Spleen (tissue), 7 donors: Measurements from ENCODE around the gene AKAP5.

ENCODE experiments used
- CTCF ChIP-seq, 11 experiments: fragments of 200-600 bp in 7 of 11; fragments of 450-650 bp in 4 of 11; sonication (generic) in 4 of 11; IDR thresholded peaks in 8 of 11; conservative IDR thresholded peaks in 3 of 11; 1 replicate in 7 of 11; 2 replicates in 4 of 11; pipeline versions ENCODE4 v1.4.0 to v1.8.0; 2016 to 2021; ENCODE audit warnings: antibody characterized with exemption in 11 of 11, inconsistent platforms in 4 of 11, mild to moderate bottlenecking in 1 of 11
- POLR2A ChIP-seq, 3 donors: fragments of 450-650 bp; IDR thresholded peaks; one replicate each; pipeline ENCODE4 v1.5.1; 2017; ENCODE audit warnings: antibody characterized with exemption in 3 of 3, mild to moderate bottlenecking in 1 of 3
- donor health status: DM: no; HTN: no; CAD: no; lungs with moderate emphysema.
- donor health status: DM: no; HTN: no; CAD: no.
- donor health status: DM: no; HTN: no; CAD: no.

- TF ChIP-seq POLR2A (IDR thresholded peaks at IDR 0.05) (no peak), CTCF (IDR thresholded peaks at IDR 0.05 in 8 of 11, conservative IDR thresholded peaks at IDR 0.05 in 3 of 11) (no peak)
These were observed 10.4 kb downstream of the AKAP5 start for GRCh38 chr14:64475585-64476273.
